Astrocyte of the spinal cord (primary cell): Measurements from ENCODE around the gene VGLL3.
"Not testable (repeated sequence)": the region's sequence is repeated elsewhere in the genome, so short reads cannot be mapped to it uniquely, and the experiment has no call there.

Experiments
- DNase-seq: peaks from one replicate; pipeline ENCODE4 v3.0.0; 2011; ENCODE audit warnings: low read depth, low spot score
- H3K4me3 ChIP-seq: 2 replicates; pipeline ENCODE4 v1.5.1; 2011; ENCODE audit warnings: low read depth, mild to moderate bottlenecking, low read length, moderate library complexity
- CTCF ChIP-seq: IDR thresholded peaks from 2 replicates; pipeline ENCODE4 v1.5.1; 2012; ENCODE audit warnings: low read depth, mild to moderate bottlenecking, low read length, inconsistent platforms
- in situ Hi-C: cut with HindIII; loops from 2 replicates; pipeline ENCODE4 v1.10.0; 2017; ENCODE audit warnings: low sequenced_read_pairs

The VGLL3 gene

GRCh38 chr3:86985181-86985826, 5.6 kb downstream of the VGLL3 start:
- in situ Hi-C loops: no loop called here
- no peak overlapping the region for H3K4me3 ChIP-seq
- DNase-seq: peak; percentile 21
- no peak for TF ChIP-seq CTCF

GRCh38 chr3:86984271-86984670, 6.7 kb downstream of the VGLL3 start:
- no peak for TF ChIP-seq CTCF
- no peak for DNase-seq
- no peak overlapping the region for H3K4me3 ChIP-seq
- in situ Hi-C loops: no loop called here

- no peak overlapping the region for H3K4me3 ChIP-seq
- in situ Hi-C loops: no loop called here
- DNase-seq: peak; percentile 53
- TF ChIP-seq CTCF: no peak
Observed at GRCh38 chr3:86982883-86983282, 8.1 kb downstream of the VGLL3 start.

GRCh38 chr3:86978111-86978551, 12.8 kb downstream of the VGLL3 start:
- in situ Hi-C loops: no loop called here
- DNase-seq: no peak
- TF ChIP-seq CTCF: no peak
- H3K4me3 ChIP-seq: no peak overlapping the region

- no peak for TF ChIP-seq CTCF
- no peak for DNase-seq
- H3K4me3 ChIP-seq: no peak overlapping the region
- in situ Hi-C loops: no loop called here
Observed at GRCh38 chr3:86976219-86976618, 14.7 kb downstream of the VGLL3 start.

- in situ Hi-C loops, DNase-seq, H3K4me3 ChIP-seq: not testable (repeated sequence)
Observed at GRCh38 chr3:86974177-86974576, 16.8 kb downstream of the VGLL3 start.

- in situ Hi-C loops: no loop called here
- no peak for TF ChIP-seq CTCF
- DNase-seq: peak; percentile 91
- H3K4me3 ChIP-seq: no peak overlapping the region
Observed at GRCh38 chr3:86973440-86973839, 17.5 kb downstream of the VGLL3 start.
